AG09319 (cell line): ENCODE results near the gene TIMP2.
A peak's percentile ranks its signal among the peaks of the same experiment; 100 is the strongest.

Experiments
- DNase-seq: peaks from one replicate; pipeline ENCODE4 v3.0.0-alpha.2; 2010; ENCODE audit warnings: low read depth; ENCODE audit errors: extremely low read depth
- CTCF ChIP-seq: IDR thresholded peaks from 2 replicates; pipeline ENCODE4 v1.5.1; 2011; ENCODE audit warnings: low read depth, mild to moderate bottlenecking, inconsistent platforms, low read length, moderate library complexity

The TIMP2 gene

GRCh38 chr17:78937561-78937960 lies 12.4 kb upstream of the TIMP2 start:
- no peak for DNase-seq
- TF ChIP-seq CTCF, result no peak

- DNase-seq, result peak; percentile 87
- TF ChIP-seq CTCF, result no peak
Measured at GRCh38 chr17:78935419-78936323, 10.5 kb upstream of the TIMP2 start.

GRCh38 chr17:78934681-78935418 lies 9.7 kb upstream of the TIMP2 start:
- no peak for DNase-seq
- TF ChIP-seq CTCF, result no peak

GRCh38 chr17:78933959-78934568 lies 8.9 kb upstream of the TIMP2 start:
- peak; percentile 97 for DNase-seq
- TF ChIP-seq CTCF, result no peak

- TF ChIP-seq CTCF, result no peak
- peak; percentile 84 for DNase-seq
Measured at GRCh38 chr17:78933025-78933958, 8.1 kb upstream of the TIMP2 start.

GRCh38 chr17:78929908-78930775 lies 5.0 kb upstream of the TIMP2 start:
- no peak for DNase-seq
- TF ChIP-seq CTCF, result no peak
